SK-N-SH (cell line): ENCODE results near the gene SRD5A2. TPM values are rescaled to one million over a fixed set of nuclear protein-coding genes. Genes with fewer than 3 reads are reported as not detected.

Source experiments
- CTCF ChIA-PET: fragments of 300-600, 350-600 bp; formaldehyde crosslinking; extraction: SDS; loops from one replicate; lab custom pipeline; 2021; lab: Yijun Ruan, JAX
- POLR2A ChIA-PET: fragments of 350-600 bp; sonication (Branson Sonifier 250); formaldehyde crosslinking; extraction: SDS; loops from one replicate; lab custom pipeline; 2020; ENCODE audit warnings: antibody characterized with exemption, inconsistent platforms; lab: Yijun Ruan, JAX
- DNase-seq: peaks from one replicate; pipeline ENCODE4 v3.0.0; 2012
- H2AFZ ChIP-seq: fragments of 200-600 bp; sonication (generic); 2 replicates; pipeline ENCODE4 v1.8.1; 2016; ENCODE audit warnings: antibody characterized with exemption, mild to moderate bottlenecking, low read depth
- H3F3A ChIP-seq: fragments of 200-600 bp; sonication (generic); replicated peaks from 2 replicates; pipeline ENCODE3; 2016; ENCODE audit warnings: antibody characterized with exemption, mild to moderate bottlenecking; ENCODE audit not compliant: insufficient read depth
- H3K27ac ChIP-seq, 2 experiments: fragments of 200-500 bp in 1 of 2; fragments of 200-600 bp in 1 of 2; sonication (Bioruptor generic) in 1 of 2; sonication (generic), shearing (Covaris generic) in 1 of 2; 2 replicates each; pipeline versions ENCODE4 v1.5.1 to v1.6.1; 2014 to 2016; ENCODE audit warnings: low read depth in 2 of 2, inconsistent platforms in 1 of 2, low read length in 1 of 2, mild to moderate bottlenecking in 1 of 2, mixed read lengths in 1 of 2
- H3K27me3 ChIP-seq: fragments of 200-600 bp; sonication (generic), shearing (Covaris generic); 2 replicates; pipeline ENCODE4 v1.6.1; 2016; ENCODE audit warnings: mixed run types; ENCODE audit not compliant: insufficient read depth
- H3K36me3 ChIP-seq, 2 experiments: fragments of 200-500 bp in 1 of 2; fragments of 200-600 bp in 1 of 2; sonication (Bioruptor generic) in 1 of 2; sonication (generic) in 1 of 2; replicated peaks in 1 of 2; 2 replicates each; pipeline versions ENCODE3 to v1.5.1; 2014 to 2016; ENCODE audit warnings: low read length in 1 of 2, mild to moderate bottlenecking in 1 of 2; ENCODE audit not compliant: insufficient read depth in 2 of 2, control insufficient read depth in 1 of 2
- H3K4me1 ChIP-seq, 2 experiments: fragments of 200-500 bp in 1 of 2; fragments of 200-600 bp in 1 of 2; sonication (Bioruptor generic) in 1 of 2; sonication (generic), shearing (Covaris generic) in 1 of 2; 2 replicates each; pipeline versions ENCODE4 v1.5.1 to v1.6.1; 2014 to 2016; ENCODE audit warnings: low read depth in 1 of 2, low read length in 1 of 2, mixed run types in 1 of 2; ENCODE audit not compliant: insufficient read depth in 2 of 2, control insufficient read depth in 1 of 2
- H3K4me2 ChIP-seq: fragments of 200-600 bp; sonication (generic), shearing (Covaris generic); 2 replicates; pipeline ENCODE4 v1.6.1; 2017; ENCODE audit warnings: mixed run types
- H3K4me3 ChIP-seq, 2 experiments: fragments of 200-500 bp in 1 of 2; fragments of 200-600 bp in 1 of 2; sonication (Bioruptor generic) in 1 of 2; sonication (generic), shearing (Covaris generic) in 1 of 2; 2 replicates each; pipeline versions ENCODE4 v1.5.1 to v1.8.1; 2014 to 2016; ENCODE audit warnings: low read depth in 2 of 2, inconsistent platforms in 1 of 2, low read length in 1 of 2, mild to moderate bottlenecking in 1 of 2, mixed read lengths in 1 of 2, moderate library complexity in 1 of 2
- H3K79me2 ChIP-seq: fragments of 200-600 bp; sonication (generic); 2 replicates; pipeline ENCODE4 v1.8.1; 2017; ENCODE audit warnings: mild to moderate bottlenecking; ENCODE audit not compliant: insufficient read depth
- H3K9ac ChIP-seq: fragments of 200-600 bp; sonication (generic); 2 replicates; pipeline ENCODE4 v1.6.1; 2017; ENCODE audit warnings: mixed run types
- H3K9me2 ChIP-seq: fragments of 200-600 bp; sonication (generic); 2 replicates; pipeline ENCODE4 v1.6.1; 2017; ENCODE audit warnings: mixed run types
- H3K9me3 ChIP-seq: fragments of 200-600 bp; sonication (generic); 2 replicates; pipeline ENCODE4 v1.6.1; 2017; ENCODE audit warnings: mixed run types, mild to moderate bottlenecking, moderate library complexity
- H4K20me1 ChIP-seq: fragments of 200-600 bp; sonication (generic); 2 replicates; pipeline ENCODE4 v1.6.1; 2017; ENCODE audit warnings: mild to moderate bottlenecking, mixed run types; ENCODE audit not compliant: insufficient read depth
- ELF1 ChIP-seq: IDR thresholded peaks from 2 replicates; pipeline ENCODE4 v1.4.0; 2012
- NFIC ChIP-seq: IDR thresholded peaks from 2 replicates; pipeline ENCODE4 v1.4.0; 2012; ENCODE audit warnings: borderline replicate concordance
- RAD21 ChIP-seq: IDR thresholded peaks from 2 replicates; pipeline ENCODE4 v1.6.1; 2012; ENCODE audit warnings: mild to moderate bottlenecking, low read length
- SIN3A ChIP-seq: IDR thresholded peaks from 2 replicates; pipeline ENCODE4 v1.6.1; 2012; ENCODE audit warnings: low read depth, mild to moderate bottlenecking, low read length, moderate library complexity, borderline replicate concordance
- SMC3 ChIP-seq: IDR thresholded peaks from 2 replicates; pipeline ENCODE4 v1.6.1; 2012; ENCODE audit warnings: low read depth, low read length, improper control_type of control experiment
- TEAD4 ChIP-seq: IDR thresholded peaks from 2 replicates; pipeline ENCODE4 v1.4.0; 2012; ENCODE audit warnings: mild to moderate bottlenecking, borderline replicate concordance; ENCODE audit not compliant: insufficient read depth
- YY1 ChIP-seq: IDR thresholded peaks from 2 replicates; pipeline ENCODE4 v1.4.0; 2012; ENCODE audit warnings: low read depth, mild to moderate bottlenecking
- ZBTB33 ChIP-seq: IDR thresholded peaks from 2 replicates; pipeline ENCODE4 v1.4.0; 2012; ENCODE audit warnings: low read depth, borderline replicate concordance
- WGBS: methylation state at CpG from one replicate; pipeline ENCODE4 v1.1.6; 2017; ENCODE audit warnings: low lambda C conversion rate; 5-methylcytosine and 5-hydroxymethylcytosine counted together
- polyA plus RNA-seq, 3 experiments: library from polyadenylated mRNA; depleted of rRNA; stranded (reverse); fragments of >200 nt; gene quantifications; 2 replicates each; pipeline ENCODE4 v1.2.3, GENCODE V29; 2012
- TF ChIP-seq, protein P1 (sequence below): fragments of 200-600 bp; sonication (generic); IDR thresholded peaks from 2 replicates; pipeline ENCODE4 v1.6.1; 2017; ENCODE audit warnings: antibody characterized with exemption, mild to moderate bottlenecking, moderate library complexity

Gene SRD5A2
- polyA plus RNA-seq, 1 of the 3 experiments (the other 2 are of a cell fraction): not detected

DNA sequence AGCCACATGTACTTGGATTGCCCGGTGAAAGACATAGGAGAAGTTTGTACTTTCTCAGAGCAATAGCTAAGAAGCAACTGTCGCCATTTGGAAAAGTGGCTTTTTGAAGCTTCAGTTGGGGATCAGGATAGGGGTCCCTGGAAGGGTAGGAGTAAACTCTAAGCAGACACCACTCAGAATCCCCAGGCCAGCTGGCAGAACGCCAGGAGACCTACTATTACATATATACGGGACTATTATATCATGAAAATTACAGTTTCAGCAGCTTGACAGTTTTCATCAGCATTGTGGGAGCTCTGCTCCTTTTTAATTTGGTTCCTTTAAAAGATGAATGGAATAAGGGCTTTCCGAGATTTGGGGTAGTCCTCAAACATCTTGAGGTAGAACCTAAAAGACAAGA, 54.9 kb downstream of the SRD5A2 start:
- Histone ChIP-seq H3K79me2 (no peaks in the 10 kb centered on the region), H3K4me2 (no peak overlapping the region), H3K4me1 (no peaks in the 10 kb centered on the region), H3K27ac (no peak overlapping the region), H3K9me3 (no peaks in the 10 kb centered on the region), H3F3A (no peaks in the 10 kb centered on the region), H3K9ac (no peak overlapping the region)
- DNase-seq: no peak
- WGBS: 29% methylated on average over 5 of the region's 5 CpGs
- ChIA-PET CTCF (interaction anchor here (0.7 to 1.0 kb wide), 4 partner anchors 27 to 1316 kb away, joined by 3 to 4 read pairs (median 3); no protein-coding TSS in a partner anchor), POLR2A (no interaction called here)
- TF ChIP-seq ZBTB33: no peak
- TF ChIP-seq NFIC: no peak
- TF ChIP-seq YY1: no peak
- TF ChIP-seq TEAD4: no peak
- TF ChIP-seq, all 33 proteins: peak for 0
- Histone ChIP-seq H3K9me2 (no peaks in the 10 kb centered on the region), H3K27me3 (peaks cover 27% of the 10 kb centered on the region; the same call in 1 of the 2 replicates), H3K4me3 (no peak overlapping the region), H2AFZ (no peak overlapping the region), H3K36me3 (no peaks in the 10 kb centered on the region), H4K20me1 (no peaks in the 10 kb centered on the region)

DNA sequence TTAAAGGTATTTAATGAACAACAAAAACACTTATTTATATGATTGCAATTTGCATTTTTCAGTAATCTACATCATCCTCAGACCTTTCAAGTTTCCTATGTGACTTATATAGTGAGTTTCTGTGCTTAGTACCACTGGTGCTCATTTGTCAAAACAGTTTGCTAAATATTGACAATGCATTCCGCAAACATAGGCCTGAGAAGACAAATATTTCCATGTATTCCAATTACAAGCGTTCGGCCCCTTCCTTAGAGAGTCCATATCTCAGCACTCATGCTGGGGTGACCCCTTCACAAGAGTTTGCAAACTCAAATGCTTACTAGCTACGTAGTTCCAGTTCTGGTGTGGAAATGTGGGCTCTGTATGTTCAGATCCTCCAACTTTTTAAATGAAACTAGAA, 56.1 kb downstream of the SRD5A2 start:
- no peaks in the 10 kb centered on the region for H3K4me1 ChIP-seq
- WGBS: 61% methylated on average over 4 of the region's 4 CpGs
- no peak overlapping the region for H3K4me3 ChIP-seq
- H4K20me1 ChIP-seq: no peaks in the 10 kb centered on the region
- H3K27ac ChIP-seq: no peak overlapping the region
- POLR2A ChIA-PET: no interaction called here
- H3F3A ChIP-seq: no peaks in the 10 kb centered on the region
- no peaks in the 10 kb centered on the region for H3K9me3 ChIP-seq
- H3K9ac ChIP-seq: no peak overlapping the region
- no peaks in the 10 kb centered on the region for H3K9me2 ChIP-seq
- DNase-seq: no peak
- no peak for TF ChIP-seq ELF1
- no peak overlapping the region for H3K4me2 ChIP-seq
- H3K79me2 ChIP-seq: no peaks in the 10 kb centered on the region
- CTCF ChIA-PET: interaction anchor here (0.7 to 3.6 kb wide), 6 partner anchors 9 to 810 kb away, joined by 3 to 22 read pairs (median 9); no protein-coding TSS in a partner anchor
- peaks cover 26% of the 10 kb centered on the region; the same call in 1 of the 2 replicates for H3K27me3 ChIP-seq
- no peak overlapping the region for H2AFZ ChIP-seq
- H3K36me3 ChIP-seq: no peaks in the 10 kb centered on the region

DNA sequence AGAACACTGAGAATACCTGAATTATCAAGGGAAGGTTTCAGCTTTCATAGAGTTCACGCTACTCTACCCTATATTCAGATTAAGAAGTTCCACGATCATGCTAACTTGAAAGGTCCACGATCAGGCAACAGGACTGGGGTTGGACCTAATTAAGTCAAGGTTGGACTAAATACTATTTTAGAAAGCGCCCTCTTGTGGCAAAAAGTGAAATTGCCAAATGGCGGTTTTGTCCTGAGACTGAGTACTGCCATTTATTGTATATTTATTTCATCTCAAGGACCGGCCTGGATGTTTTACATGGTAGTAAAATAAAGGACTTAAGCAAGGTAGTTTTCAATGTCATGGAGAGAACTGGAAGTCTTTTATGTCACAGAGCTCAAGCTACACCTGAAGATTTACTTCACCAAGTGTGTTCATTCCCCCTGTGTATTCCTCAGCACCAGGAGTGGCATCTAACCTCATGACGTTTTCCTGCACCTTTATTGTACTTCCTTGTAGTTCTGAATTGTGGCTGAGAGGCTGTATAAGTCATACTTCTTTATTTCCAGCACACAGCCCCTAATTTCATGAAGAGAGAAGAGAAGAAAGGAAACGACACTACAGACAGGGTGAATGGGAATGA, 56.8 kb downstream of the SRD5A2 start:
- H3K79me2 ChIP-seq: no peaks in the 10 kb centered on the region
- H2AFZ ChIP-seq: no peak overlapping the region
- peak; percentile 44 for DNase-seq
- CTCF ChIA-PET: interaction anchor here (0.6 to 3.6 kb wide), 16 partner anchors 8 to 812 kb away, joined by 3 to 22 read pairs (median 4); no protein-coding TSS in a partner anchor
- H3K4me3 ChIP-seq: no peak overlapping the region; a peak in 1 of 4 replicates
- POLR2A ChIA-PET: no interaction called here
- H3K9ac ChIP-seq: no peak overlapping the region
- no peak overlapping the region for H3K27ac ChIP-seq
- peak; percentile 59 for TF ChIP-seq RAD21
- TF ChIP-seq SIN3A: no peak
- TF ChIP-seq, protein P1, sequence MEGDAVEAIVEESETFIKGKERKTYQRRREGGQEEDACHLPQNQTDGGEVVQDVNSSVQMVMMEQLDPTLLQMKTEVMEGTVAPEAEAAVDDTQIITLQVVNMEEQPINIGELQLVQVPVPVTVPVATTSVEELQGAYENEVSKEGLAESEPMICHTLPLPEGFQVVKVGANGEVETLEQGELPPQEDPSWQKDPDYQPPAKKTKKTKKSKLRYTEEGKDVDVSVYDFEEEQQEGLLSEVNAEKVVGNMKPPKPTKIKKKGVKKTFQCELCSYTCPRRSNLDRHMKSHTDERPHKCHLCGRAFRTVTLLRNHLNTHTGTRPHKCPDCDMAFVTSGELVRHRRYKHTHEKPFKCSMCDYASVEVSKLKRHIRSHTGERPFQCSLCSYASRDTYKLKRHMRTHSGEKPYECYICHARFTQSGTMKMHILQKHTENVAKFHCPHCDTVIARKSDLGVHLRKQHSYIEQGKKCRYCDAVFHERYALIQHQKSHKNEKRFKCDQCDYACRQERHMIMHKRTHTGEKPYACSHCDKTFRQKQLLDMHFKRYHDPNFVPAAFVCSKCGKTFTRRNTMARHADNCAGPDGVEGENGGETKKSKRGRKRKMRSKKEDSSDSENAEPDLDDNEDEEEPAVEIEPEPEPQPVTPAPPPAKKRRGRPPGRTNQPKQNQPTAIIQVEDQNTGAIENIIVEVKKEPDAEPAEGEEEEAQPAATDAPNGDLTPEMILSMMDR: peak; percentile 95
- TF ChIP-seq SMC3: peak; percentile 56
- TF ChIP-seq YY1: peak; percentile 31; the same call in 1 of the 2 replicates
- no peaks in the 10 kb centered on the region for H3K9me2 ChIP-seq
- H3K4me1 ChIP-seq: no peaks in the 10 kb centered on the region
- H3K9me3 ChIP-seq: no peaks in the 10 kb centered on the region
- H3K4me2 ChIP-seq: no peak overlapping the region
- WGBS: 16% methylated on average over 8 of the region's 8 CpGs
- no peaks in the 10 kb centered on the region for H3F3A ChIP-seq
- H3K27me3 ChIP-seq: peaks cover 20% of the 10 kb centered on the region; the same call in 1 of the 2 replicates
- H4K20me1 ChIP-seq: no peaks in the 10 kb centered on the region
- no peaks in the 10 kb centered on the region for H3K36me3 ChIP-seq
